HG03442 (cell line): ENCODE results near the gene PET100.
"Not testable (repeated sequence)": the region's sequence is repeated elsewhere in the genome, so short reads cannot be mapped to it uniquely, and the experiment has no call there.

ENCODE experiments used
- ATAC-seq: cut with Tn5 transposase; IDR thresholded peaks from one replicate; pipeline ENCODE4 v1.9.1; 2021; ENCODE audit warnings: mild to moderate bottlenecking, moderate library complexity; ENCODE audit not compliant: unreplicated experiment

The PET100 gene

GRCh38 chr19:7632340-7633203 is 3.0 kb downstream of the PET100 start:
- no peak for ATAC-seq

GRCh38 chr19:7633698-7634097 is 4.1 kb downstream of the PET100 start, which contains the start of gene PCP2:
PCP2 (minus strand) TSS chr19:7633719; CDS start chr19:7633457, 262 bp downstream.
- no peak for ATAC-seq

- ATAC-seq, result no peak
Measured at GRCh38 chr19:7635670-7636069, 6.1 kb downstream of the PET100 start.

GRCh38 chr19:7636317-7636690 is 6.7 kb downstream of the PET100 start:
- no peak for ATAC-seq

GRCh38 chr19:7636691-7637373 is 7.2 kb downstream of the PET100 start, which contains the start of gene STXBP2:
STXBP2 (plus strand) TSS chr19:7637110; CDS start chr19:7637150, 40 bp downstream.
- ATAC-seq, result peak; percentile 62

GRCh38 chr19:7637374-7638256 is 8.0 kb downstream of the PET100 start:
- peak; percentile 13 for ATAC-seq

- no peak for ATAC-seq
Measured at GRCh38 chr19:7638802-7639465, 9.3 kb downstream of the PET100 start.

GRCh38 chr19:7639863-7640348 is 10.3 kb downstream of the PET100 start:
- no peak for ATAC-seq

GRCh38 chr19:7640803-7641202 is 11.2 kb downstream of the PET100 start:
- ATAC-seq, result no peak

- no peak for ATAC-seq
Measured at GRCh38 chr19:7641290-7642276, 12.0 kb downstream of the PET100 start.

- ATAC-seq, result no peak
Measured at GRCh38 chr19:7642295-7643030, 12.9 kb downstream of the PET100 start.

- ATAC-seq, result no peak
Measured at GRCh38 chr19:7643031-7643415, 13.4 kb downstream of the PET100 start.

- ATAC-seq, result not testable (repeated sequence)
Measured at GRCh38 chr19:7643629-7644549, 14.3 kb downstream of the PET100 start.

- no peak for ATAC-seq
Measured at GRCh38 chr19:7644550-7644877, 14.9 kb downstream of the PET100 start.

- no peak for ATAC-seq
Measured at GRCh38 chr19:7645163-7645562, 15.6 kb downstream of the PET100 start.

- no peak for ATAC-seq
Measured at GRCh38 chr19:7645656-7646425, 16.2 kb downstream of the PET100 start.

- no peak for ATAC-seq
Measured at GRCh38 chr19:7646426-7646700, 16.8 kb downstream of the PET100 start.
